SK-N-SH treated with all-trans-retinoic acid at 6 μM for 48 hours (cell line): ENCODE results near the gene GFPT1.

Experiments used
- ATAC-seq: fragments of 200-7000 bp; cut with Tn5 transposase; 3 replicates; pipeline ENCODE4 v1.9.1; 2020; ENCODE audit warnings: mild to moderate bottlenecking, moderate library complexity
- ARNTL ChIP-seq: fragments of 450-650 bp; formaldehyde crosslinking; IDR thresholded peaks from 2 replicates; pipeline ENCODE4 v1.5.0; 2020; ENCODE audit warnings: low read depth, mild to moderate bottlenecking, moderate library complexity, borderline replicate concordance
- CREB5 ChIP-seq: fragments of 250-450 bp; sonication (Bioruptor Pico); IDR thresholded peaks from 2 replicates; pipeline ENCODE4 v1.5.1; 2020; ENCODE audit warnings: low read depth, mild to moderate bottlenecking, moderate library complexity
- CSDC2 ChIP-seq: fragments of 250-450 bp; sonication (Bioruptor Pico); IDR thresholded peaks from 2 replicates; pipeline ENCODE4 v1.5.0; 2020; ENCODE audit warnings: mild to moderate bottlenecking, moderate library complexity
- CSRNP3 ChIP-seq: fragments of 250-450 bp; sonication (Bioruptor Pico); IDR thresholded peaks from 2 replicates; pipeline ENCODE4 v1.5.1; 2021; ENCODE audit warnings: mild to moderate bottlenecking, moderate library complexity
- ESRRG ChIP-seq: fragments of 250-450 bp; sonication (Bioruptor Pico); IDR thresholded peaks from 2 replicates; pipeline ENCODE4 v1.6.1; 2021; ENCODE audit warnings: mild to moderate bottlenecking
- GLIS3 ChIP-seq: fragments of 250-450 bp; sonication (Bioruptor Pico); IDR thresholded peaks from 2 replicates; pipeline ENCODE4 v1.5.0; 2020; ENCODE audit warnings: mild to moderate bottlenecking, moderate library complexity
- ISL1 ChIP-seq: fragments of 250-450 bp; sonication (Bioruptor Pico); IDR thresholded peaks from 2 replicates; pipeline ENCODE4 v2.1.2; 2022; ENCODE audit warnings: mild to moderate bottlenecking, moderate library complexity
- OSR1 ChIP-seq: fragments of 250-450 bp; sonication (Bioruptor Pico); IDR thresholded peaks from 2 replicates; pipeline ENCODE4 v1.8.0; 2022; ENCODE audit warnings: moderate library complexity, mild to moderate bottlenecking, inconsistent platforms
- PATZ1 ChIP-seq: fragments of 250-450 bp; sonication (Bioruptor Pico); IDR thresholded peaks from 2 replicates; pipeline ENCODE4 v1.8.0; 2020; ENCODE audit warnings: mild to moderate bottlenecking, moderate library complexity, borderline replicate concordance
- POU6F1 ChIP-seq: fragments of 250-450 bp; sonication (Bioruptor Pico); IDR thresholded peaks from 2 replicates; pipeline ENCODE4 v1.8.0; 2021; ENCODE audit warnings: low read depth, mild to moderate bottlenecking, moderate library complexity, borderline replicate concordance
- PPARA ChIP-seq: fragments of 250-450 bp; sonication (Bioruptor Pico); IDR thresholded peaks from 2 replicates; pipeline ENCODE4 v1.5.0; 2020; ENCODE audit warnings: mild to moderate bottlenecking, borderline replicate concordance
- RARB ChIP-seq: fragments of 250-450 bp; sonication (Bioruptor Pico); IDR thresholded peaks from 2 replicates; pipeline ENCODE4 v1.8.0; 2021; ENCODE audit warnings: mild to moderate bottlenecking, moderate library complexity
- SNAI2 ChIP-seq: fragments of 250-450 bp; sonication (Bioruptor Pico); IDR thresholded peaks from 2 replicates; pipeline ENCODE4 v1.5.0; 2020; ENCODE audit warnings: mild to moderate bottlenecking, moderate library complexity
- TCF4 ChIP-seq: fragments of 250-450 bp; sonication (Bioruptor Pico); IDR thresholded peaks from 2 replicates; pipeline ENCODE4 v1.8.0; 2021; ENCODE audit warnings: mild to moderate bottlenecking, moderate library complexity, borderline replicate concordance
- TSHZ2 ChIP-seq: fragments of 250-450 bp; sonication (Bioruptor Pico); IDR thresholded peaks from 2 replicates; pipeline ENCODE4 v1.5.0; 2020; ENCODE audit warnings: mild to moderate bottlenecking, moderate library complexity
- ZC3H10 ChIP-seq: fragments of 250-450 bp; sonication (Bioruptor Pico); IDR thresholded peaks from 2 replicates; pipeline ENCODE4 v1.5.1; 2021; ENCODE audit warnings: mild to moderate bottlenecking, moderate library complexity
- ZFP3 ChIP-seq: fragments of 250-450 bp; sonication (Bioruptor Pico); IDR thresholded peaks from 2 replicates; pipeline ENCODE4 v1.5.0; 2020; ENCODE audit warnings: mild to moderate bottlenecking, moderate library complexity
- ZFP30 ChIP-seq: fragments of 450-650 bp; formaldehyde crosslinking; IDR thresholded peaks from 2 replicates; pipeline ENCODE4 v1.5.0; 2022; ENCODE audit warnings: mild to moderate bottlenecking, moderate library complexity
- ZNF565 ChIP-seq: fragments of 450-650 bp; formaldehyde crosslinking; conservative IDR thresholded peaks from 2 replicates; pipeline ENCODE4 v1.5.0; 2020; ENCODE audit warnings: low read depth, mild to moderate bottlenecking, moderate library complexity
- ZNF70 ChIP-seq: fragments of 450-650 bp; formaldehyde crosslinking; IDR thresholded peaks from 2 replicates; pipeline ENCODE4 v1.5.0; 2020; ENCODE audit warnings: mild to moderate bottlenecking, moderate library complexity

Gene GFPT1

GRCh38 chr2:69386789-69387734 is at the start of gene GFPT1:
TSS of gene GFPT1 (minus strand) at chr2:69387227. CDS start at chr2:69387071, 156 bp downstream.
- TF ChIP-seq PATZ1 (CRISPR knock-in tag) (peak; percentile 43; the same call in 1 of the 2 replicates), ZNF565 (CRISPR knock-in tag) (no peak), CSRNP3 (CRISPR knock-in tag) (no peak), TSHZ2 (0 out of 2 replicates have a peak, but pooled peaks have one; percentile 15), ARNTL (no peak)
- TF ChIP-seq, all 23 proteins: peak for 2
- peak; percentile 97 for ATAC-seq

GRCh38 chr2:69436596-69436937 is 49.5 kb upstream of the GFPT1 start:
- 0 out of 3 replicates have a peak, but pooled peaks have one; percentile 1 for ATAC-seq
- TF ChIP-seq SNAI2 (CRISPR knock-in tag) (no peak), ZNF70 (CRISPR knock-in tag) (peak; percentile 87)

- TF ChIP-seq PPARA (CRISPR knock-in tag), result no peak
- TF ChIP-seq TCF4 (CRISPR knock-in tag), result no peak
- no peak for TF ChIP-seq ARNTL
- TF ChIP-seq GLIS3 (CRISPR knock-in tag), result no peak
- no peak for TF ChIP-seq TSHZ2
- no peak for TF ChIP-seq ZC3H10 (CRISPR knock-in tag)
- TF ChIP-seq ZFP3 (CRISPR knock-in tag), result no peak
- no peak for TF ChIP-seq POU6F1 (CRISPR knock-in tag)
- no peak for TF ChIP-seq OSR1
- TF ChIP-seq ZNF70 (CRISPR knock-in tag), result no peak
- TF ChIP-seq ISL1 (CRISPR knock-in tag), result no peak
- no peak for TF ChIP-seq ZFP30
- no peak for TF ChIP-seq ZNF565 (CRISPR knock-in tag)
- no peak for TF ChIP-seq CSDC2 (CRISPR knock-in tag)
- TF ChIP-seq CREB5 (CRISPR knock-in tag), result no peak
- no peak for TF ChIP-seq ESRRG (CRISPR knock-in tag)
- TF ChIP-seq RARB (CRISPR knock-in tag), result no peak
- no peak for TF ChIP-seq SNAI2 (CRISPR knock-in tag)
- no peak for TF ChIP-seq PATZ1 (CRISPR knock-in tag)
- no peak for ATAC-seq
These were observed 47.7 kb upstream of the GFPT1 start for GRCh38 chr2:69434753-69435152.
